Subcutaneous adipose tissue (tissue), 4 donors: Measurements from ENCODE around the gene IQCK. TPM values are rescaled to one million over a fixed set of nuclear protein-coding genes. Genes with fewer than 3 reads are reported as not detected.

Experiments used
- total RNA-seq, 4 donors: library from RNA; depleted of rRNA; stranded (reverse); fragments of >200 nt; gene quantifications; one replicate each; pipeline ENCODE4 v1.1.0, GENCODE V29; 2016
- TF ChIP-seq, protein P1 (sequence below): fragments of 450-650 bp; IDR thresholded peaks from one replicate; pipeline ENCODE4 v1.5.1; 2016; ENCODE audit warnings: low read depth, mild to moderate bottlenecking, control low read depth, antibody characterized with exemption, moderate library complexity

The IQCK gene
- total RNA-seq, 4 donors from 2014 or later = 16.7 to 37.0 (median 26.9) TPM

DNA sequence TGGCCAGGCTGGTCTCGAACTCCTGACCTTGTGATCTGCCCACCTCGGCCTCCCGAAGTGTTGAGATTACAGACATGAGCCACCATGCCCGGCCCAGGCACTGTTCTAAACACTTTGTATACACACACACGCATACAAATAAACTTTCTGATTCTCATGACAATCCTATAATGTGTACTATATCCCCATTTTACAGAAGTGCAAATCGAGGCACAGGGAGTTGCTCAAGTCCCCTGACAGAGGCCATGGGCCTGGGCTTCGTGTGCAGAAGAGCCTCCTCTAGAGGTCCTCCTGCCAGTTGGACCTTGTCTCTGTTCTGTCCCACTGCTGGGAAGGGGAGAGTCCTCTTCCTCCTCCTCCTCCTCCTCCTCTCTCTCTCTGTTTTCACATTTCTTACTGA lies 176.5 kb downstream of the IQCK start:
- TF ChIP-seq, protein P1, sequence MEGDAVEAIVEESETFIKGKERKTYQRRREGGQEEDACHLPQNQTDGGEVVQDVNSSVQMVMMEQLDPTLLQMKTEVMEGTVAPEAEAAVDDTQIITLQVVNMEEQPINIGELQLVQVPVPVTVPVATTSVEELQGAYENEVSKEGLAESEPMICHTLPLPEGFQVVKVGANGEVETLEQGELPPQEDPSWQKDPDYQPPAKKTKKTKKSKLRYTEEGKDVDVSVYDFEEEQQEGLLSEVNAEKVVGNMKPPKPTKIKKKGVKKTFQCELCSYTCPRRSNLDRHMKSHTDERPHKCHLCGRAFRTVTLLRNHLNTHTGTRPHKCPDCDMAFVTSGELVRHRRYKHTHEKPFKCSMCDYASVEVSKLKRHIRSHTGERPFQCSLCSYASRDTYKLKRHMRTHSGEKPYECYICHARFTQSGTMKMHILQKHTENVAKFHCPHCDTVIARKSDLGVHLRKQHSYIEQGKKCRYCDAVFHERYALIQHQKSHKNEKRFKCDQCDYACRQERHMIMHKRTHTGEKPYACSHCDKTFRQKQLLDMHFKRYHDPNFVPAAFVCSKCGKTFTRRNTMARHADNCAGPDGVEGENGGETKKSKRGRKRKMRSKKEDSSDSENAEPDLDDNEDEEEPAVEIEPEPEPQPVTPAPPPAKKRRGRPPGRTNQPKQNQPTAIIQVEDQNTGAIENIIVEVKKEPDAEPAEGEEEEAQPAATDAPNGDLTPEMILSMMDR = no peak

DNA sequence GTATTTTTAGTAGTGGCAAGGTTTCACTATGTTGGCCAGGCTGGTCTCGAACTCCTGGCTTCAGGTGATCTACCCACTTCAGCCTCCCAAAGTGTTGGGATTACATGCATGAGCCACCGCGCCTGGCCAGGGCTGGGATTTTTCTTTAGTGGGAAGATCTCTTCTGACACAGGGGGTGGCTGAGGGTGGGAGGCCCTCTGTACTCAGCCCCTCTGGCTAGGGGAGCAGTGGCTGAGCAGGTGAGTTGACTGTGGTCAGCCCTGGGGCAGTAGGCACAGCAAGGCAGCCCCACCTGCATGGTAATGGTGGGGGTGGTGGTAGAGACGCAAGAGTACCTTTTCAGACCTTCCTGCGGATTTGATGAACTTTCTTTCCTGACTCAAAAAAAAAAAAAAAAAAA lies 178.9 kb downstream of the IQCK start:
- TF ChIP-seq, protein P1 = no peak

DNA sequence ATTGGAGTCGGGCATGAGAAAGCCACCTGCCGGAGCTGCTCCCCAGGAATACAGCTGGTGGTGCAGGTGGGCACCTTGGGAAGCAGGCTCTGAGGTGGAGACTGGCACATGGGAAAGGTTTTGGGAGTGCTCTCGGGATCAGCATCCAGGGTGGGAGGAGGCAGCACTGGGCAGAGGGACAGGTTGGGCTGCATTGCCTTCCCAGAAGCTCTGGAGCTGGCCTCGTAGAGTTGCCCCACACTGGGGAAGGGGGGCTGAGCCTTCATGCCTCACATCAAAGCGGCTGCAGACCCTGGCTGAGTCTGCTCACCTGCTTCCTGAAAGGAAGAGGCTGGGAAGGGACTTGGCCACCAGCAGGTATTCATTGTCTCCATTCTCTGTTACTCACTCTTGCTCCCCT lies 180.1 kb downstream of the IQCK start:
- TF ChIP-seq, protein P1 = no peak

DNA sequence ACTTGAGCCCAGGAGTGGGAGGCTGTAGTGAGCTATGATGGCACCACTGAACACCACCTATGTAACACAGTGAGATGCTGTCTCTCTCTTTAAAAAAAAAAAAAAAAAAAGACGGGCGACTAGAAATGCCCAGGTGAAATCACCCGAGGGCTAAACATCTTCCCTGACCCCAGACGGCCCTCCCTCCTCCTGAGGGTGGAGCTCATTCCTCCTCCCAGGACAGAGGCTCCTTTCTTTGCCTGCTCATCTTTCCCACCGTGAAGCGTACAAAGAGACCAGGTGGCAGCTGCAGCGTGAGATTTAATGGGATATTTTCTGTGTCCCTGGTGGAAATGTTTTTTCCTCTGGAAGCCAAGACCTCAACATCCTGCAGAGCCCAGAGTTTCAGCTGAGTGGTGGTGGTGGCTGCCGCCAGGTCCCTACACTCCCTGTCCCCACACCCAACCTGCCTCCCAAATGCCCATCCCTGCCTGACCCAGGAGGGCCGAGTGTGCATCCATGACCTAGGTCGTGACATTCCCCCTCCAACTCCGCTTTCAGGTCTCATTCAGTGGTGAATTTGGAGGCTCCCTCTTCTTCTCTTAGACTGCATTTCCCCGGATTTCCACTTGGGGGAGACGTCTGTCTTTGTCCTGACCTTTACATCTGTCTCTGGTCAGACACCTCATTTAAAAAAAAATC lies 181.0 kb downstream of the IQCK start:
- TF ChIP-seq, protein P1 = no peak

DNA sequence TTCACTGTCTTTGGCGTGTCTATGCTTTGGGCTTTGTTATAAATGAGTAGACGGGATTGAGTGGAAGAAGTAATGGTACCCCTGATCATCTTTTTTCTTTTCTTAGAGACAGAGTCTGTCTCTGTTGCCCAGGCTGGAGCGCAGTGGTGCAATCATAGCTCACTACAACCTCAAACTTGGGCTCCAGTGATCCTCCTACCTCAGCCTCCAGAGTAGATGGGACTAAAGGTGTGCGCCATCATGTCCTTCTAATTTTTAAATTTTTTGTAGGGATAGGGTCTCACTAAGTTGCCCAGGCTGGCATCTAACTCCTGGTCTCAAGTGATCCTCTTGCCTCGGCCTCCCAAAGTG lies 181.5 kb downstream of the IQCK start:
- TF ChIP-seq, protein P1 = no peak

DNA sequence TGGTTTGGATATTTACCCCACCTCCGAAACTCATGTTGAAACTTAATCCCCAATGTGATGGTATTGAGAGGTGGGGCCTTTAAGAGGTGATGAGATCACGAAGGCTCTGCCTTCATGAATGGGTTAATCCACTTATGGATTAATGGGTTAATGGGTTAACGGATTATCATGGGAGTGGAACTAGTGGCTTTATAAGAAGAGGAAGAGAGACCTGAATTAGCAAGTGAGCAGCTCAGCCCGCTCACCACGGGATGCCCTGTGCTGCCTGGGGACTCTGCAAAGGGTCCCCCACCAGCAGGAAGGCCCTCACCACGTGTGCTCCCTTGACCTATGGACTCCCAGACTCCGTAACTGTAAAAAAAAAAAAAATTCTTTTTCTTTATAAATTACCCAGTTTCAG lies 183.1 kb downstream of the IQCK start:
- TF ChIP-seq, protein P1 = no peak

DNA sequence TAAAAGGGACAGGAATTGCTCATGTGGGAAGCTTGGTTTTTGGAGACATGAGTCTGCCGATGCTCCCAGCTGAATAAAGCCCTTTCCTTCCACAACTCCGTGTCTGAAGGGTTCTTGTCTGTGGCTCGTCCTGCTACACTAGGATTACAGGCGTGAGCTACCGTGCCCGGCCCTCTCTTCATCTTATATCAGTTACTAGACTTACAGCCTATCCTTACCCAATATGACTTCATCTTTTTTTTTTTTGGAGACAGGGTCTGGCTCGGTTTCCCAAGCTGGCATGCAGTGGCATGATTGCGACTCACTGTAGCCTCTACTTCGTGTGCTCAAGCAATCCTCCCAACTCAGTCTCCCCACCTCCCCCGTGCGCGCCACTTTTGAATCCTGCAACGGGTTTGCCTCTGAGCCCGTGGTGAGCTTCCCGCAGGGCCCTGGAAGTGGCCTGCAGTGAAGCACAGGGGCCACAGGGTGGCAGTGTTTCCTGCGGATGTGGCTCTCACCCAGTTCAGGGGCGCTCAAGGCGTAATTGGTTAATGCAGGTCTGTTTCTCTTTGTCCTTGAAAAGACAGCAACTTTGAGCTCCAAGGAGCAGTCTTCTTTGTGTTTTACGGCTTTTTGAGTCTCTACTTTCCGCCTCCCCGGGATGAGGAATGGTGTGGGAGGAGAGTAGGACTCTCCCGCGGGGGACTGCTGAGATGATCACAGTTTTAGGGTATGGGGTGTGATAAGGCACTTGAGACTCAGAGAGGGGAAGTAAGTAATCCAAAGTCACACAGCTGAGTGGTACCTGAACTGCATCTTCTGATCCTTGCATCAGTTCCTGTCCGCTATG lies 189.3 kb downstream of the IQCK start:
- TF ChIP-seq, protein P1 = no peak
